NCI-H2081 (cell line): ENCODE data around the gene VPS8.
"Not testable (repeated sequence)": the region's sequence is repeated elsewhere in the genome, so short reads cannot be mapped to it uniquely, and the experiment has no call there.

Experiments
- DNase-seq, 2 experiments: peaks; one replicate each; lab custom pipeline; 2025; lab: John Stamatoyannopoulos, UW

Gene VPS8

DNA sequence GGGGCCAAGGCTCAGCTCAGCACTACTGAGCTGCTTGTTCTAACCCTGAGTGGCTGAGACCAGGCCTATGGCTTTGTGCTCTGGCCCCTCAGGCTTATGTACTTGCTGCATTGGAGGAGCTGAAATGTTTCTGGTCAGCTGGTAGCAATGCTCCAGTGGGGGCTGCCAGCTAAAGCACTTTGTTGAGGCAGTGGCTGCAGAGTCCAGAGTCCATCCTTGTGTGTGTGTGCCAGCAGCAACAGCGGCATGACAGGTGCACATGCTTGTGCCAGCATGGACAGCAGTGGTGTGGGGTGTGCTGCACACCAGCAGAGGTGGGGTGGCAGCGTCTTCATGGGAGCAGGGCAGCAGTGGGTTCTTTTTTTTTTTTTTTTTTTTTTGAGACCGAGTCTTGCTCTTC lies 169.1 kb downstream of the VPS8 start:
- no peak for DNase-seq

DNA sequence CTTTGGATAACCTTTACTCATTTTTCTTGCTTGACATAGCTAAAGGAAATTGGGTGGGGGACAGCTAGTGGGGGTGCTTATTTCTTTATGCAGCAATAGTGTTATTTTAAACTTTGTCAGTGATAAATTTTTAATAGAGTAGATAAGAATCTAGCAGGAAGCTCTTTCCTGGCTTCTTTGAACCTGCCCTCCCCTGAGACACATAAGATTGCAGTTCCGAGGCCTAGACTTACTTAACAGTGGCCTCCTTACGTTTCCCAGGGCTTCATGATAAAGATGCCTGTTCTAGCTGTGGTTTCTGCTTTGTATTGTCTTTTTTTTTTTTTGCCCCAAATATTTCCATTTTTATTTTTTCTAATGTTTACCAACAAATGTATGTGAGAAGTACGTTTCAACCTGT lies 170.1 kb downstream of the VPS8 start:
- DNase-seq = no peak

DNA sequence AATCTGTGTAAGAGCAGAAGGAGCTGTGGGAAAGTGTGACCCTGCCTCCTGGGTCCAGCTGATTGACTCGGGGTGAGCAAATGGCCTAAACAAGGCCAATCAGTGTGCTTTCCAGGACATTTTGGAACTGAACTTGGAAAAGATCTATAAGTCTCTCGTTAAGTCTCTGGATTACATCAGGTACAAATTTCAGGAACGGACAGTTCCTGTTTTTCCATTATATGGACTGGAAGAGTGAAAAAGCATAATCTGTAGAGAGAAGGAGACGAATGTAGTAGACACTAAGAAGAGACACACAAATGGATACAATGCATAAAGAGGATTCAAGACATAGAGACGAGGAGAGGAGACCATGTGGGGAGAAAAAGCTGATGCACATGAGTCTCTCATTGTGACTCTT lies 173.6 kb downstream of the VPS8 start:
- no peak for DNase-seq

DNA sequence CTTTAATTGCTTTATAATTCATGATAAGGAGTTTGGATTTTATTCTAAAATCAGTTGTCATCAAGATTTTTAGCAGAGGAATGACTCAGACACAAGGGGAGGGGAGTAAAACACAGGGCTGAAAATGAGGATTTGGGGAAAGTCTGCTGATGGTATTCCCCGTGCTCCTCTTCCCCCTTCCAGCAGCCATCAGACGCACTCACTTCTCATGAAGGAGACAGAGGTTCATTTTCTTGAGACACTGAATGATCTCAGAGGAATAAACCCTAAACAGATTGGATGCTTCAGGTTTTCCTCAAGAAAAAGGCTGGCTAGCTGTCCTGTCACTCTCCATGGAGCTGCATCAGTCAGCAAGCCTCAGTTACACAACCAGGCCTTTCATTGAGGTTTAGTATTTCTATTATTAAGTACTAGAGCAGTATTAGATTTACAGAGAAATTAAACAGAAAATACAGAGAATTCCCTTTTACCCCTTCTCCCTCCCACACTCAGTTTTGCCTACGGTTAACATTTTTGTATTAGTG lies 174.5 kb downstream of the VPS8 start:
- DNase-seq = no peak

DNA sequence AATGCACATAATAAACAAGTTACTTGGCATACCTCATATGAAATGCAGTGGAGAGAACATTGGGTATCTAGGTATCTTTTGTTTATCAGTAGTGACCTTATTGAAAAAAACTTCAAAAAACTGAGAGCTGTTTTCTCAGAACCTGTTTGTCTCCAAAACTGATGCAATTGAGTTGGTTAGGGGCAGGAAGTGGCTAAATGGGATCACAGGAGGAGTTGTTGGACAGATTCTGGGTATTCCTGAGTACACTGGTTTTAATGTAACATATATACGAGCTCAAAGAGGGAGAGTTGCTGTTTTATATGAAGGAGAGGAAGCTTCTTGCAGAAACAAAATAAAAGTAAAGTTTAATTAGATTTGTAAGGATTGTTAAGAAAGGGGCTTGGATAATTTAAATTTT lies 181.4 kb downstream of the VPS8 start:
- DNase-seq = no peak

DNA sequence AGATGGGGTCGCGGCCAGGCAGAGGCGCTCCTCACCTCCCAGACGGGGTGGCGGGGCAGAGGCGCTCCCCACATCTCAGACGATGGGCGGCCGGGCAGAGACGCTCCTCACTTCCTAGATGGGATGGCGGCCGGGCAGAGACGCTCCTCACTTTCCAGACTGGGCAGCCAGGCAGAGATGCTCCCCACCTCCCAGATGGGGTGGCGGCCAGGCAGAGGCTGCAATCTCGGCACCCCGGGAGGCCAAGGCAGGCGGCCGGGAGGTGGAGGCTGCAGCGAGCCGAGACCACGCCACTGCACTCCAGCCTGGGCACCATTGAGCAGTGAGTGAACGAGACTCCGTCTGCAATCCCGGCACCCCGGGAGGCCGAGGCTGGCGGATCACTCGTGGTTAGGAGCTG lies 191.9 kb downstream of the VPS8 start:
- DNase-seq = not testable (repeated sequence)

DNA sequence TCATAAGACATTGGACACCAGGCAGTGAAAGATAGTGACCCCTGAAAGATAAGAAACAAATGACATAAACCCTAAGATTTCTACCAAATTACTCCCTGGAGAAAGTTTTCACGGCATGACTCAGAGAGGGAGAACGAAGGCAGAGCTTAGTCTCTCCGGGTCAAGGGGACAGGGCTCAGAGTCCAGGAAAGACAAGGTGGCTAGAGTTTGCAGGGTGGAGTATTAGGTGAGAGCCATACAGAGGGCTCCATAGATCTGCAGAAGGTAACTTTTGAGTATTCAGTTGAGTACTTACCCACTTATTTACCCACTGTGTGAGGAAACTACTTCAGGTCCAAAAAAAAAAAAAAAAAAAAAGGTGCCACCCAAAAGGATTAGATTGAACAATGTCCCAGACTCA lies 197.7 kb downstream of the VPS8 start:
- DNase-seq = no peak

DNA sequence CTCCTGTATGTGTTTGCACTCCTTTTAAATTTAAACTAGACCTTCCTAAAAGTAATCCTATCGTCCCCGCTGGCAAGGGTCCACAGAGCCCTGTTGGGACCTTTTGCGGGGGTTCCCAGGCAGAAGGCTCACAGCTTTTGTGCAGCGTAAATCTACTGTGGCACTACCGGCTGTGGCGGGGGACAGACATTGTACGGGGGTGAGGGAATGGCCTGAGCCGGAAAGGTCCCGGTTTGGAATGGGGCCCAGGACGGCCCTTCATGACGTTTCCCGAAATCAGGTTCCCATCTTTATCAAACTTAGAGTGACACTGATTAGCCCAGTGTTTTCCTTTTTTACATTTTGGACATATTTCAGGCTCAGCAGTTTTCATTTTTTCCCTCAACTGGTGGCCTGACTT lies 205.6 kb downstream of the VPS8 start:
- not testable (repeated sequence) for DNase-seq

DNA sequence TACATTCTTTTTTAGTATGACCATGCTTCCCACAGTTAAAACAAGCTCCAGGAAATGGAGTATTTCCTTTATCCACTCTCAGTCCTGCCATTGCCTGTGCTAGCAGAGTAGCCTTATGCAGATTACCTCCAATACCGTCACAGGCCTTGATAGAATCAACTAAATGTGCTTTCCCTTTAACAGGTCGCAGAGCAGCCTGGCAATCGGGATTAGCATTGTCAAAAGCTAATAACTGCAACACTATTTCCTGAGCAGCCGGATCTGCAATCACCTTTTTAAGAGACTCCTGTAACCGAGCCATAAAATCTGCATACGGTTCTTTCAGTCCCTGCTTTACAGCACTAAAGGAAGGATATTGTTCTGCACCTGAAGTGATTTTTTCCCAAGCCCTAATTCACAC lies 206.0 kb downstream of the VPS8 start:
- not testable (repeated sequence) for DNase-seq

DNA sequence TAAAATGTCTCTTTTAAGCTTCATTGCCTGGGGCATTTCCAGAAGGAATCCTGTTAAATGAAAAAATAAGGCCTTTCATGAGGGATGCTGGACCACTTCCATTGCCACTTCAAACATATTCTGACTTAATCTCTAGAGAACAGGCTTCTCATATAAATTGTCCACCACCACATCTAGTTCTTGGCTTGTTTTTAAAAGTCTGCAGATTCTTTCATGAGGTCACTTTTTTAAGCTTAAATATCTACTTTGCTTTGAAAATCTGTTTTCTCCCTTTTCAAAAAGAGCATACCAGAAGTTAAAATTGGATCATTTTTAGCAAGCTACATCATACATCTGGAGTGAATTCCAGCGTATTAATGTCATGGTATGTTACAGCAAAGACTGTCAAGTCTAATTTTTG lies 209.3 kb downstream of the VPS8 start:
- no peak for DNase-seq

DNA sequence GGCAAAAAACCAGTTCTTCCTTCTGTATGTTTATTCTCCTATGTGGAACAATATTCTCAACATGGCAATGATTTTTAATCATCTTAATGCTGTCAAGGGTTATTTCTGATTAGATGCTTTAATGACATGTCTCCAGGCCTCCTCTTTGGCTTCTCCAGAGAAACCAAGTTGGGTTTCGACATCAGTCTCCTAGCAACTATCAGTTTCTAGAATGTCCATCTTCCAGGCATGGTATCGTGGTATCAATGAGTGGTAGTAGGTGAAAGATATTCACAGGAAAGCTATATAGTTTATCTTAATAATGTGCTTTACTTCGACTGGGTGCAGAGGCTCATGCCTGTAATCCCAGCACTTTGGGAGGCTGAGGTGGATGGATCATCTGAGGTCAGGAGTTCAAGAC lies 212.4 kb downstream of the VPS8 start:
- no peak for DNase-seq

DNA sequence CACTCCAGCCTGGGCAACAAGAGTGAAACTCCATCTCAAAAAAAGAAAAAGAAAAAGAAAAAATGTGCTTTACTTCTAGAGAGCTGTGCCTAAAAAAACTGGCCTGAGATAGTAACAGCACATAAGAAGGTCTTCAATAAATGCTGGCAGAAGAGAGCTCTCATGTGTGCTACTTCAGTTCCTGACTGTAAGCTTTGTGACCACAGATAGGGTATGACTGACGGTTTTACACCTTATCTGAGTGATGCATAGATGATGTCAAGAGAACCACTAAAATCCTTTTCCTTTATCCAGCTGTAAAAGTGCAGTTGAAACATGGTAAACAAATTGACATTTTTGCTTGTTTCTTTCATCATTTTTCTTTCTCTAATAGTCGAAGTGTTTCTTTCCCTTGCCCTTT lies 213.0 kb downstream of the VPS8 start:
- DNase-seq = no peak

DNA sequence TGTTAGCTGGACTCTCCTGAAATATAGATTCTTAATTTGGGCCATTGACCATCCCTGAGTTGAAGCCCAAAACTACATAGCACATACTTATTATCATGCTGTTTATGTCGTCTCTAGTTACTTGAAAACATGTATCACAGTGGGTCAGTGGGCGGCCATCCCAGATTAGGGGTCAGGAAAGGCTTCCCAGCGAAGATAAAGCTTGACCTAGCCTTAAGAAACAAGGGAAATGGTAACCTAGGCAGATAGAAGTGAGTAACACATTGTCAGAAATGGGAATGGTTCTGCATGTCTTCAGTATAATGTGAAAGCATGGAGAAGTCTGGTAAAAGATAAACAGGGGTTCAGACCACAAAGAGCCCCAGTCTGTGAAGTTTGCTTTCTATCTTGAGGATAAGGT lies 216.2 kb downstream of the VPS8 start:
- DNase-seq = no peak

DNA sequence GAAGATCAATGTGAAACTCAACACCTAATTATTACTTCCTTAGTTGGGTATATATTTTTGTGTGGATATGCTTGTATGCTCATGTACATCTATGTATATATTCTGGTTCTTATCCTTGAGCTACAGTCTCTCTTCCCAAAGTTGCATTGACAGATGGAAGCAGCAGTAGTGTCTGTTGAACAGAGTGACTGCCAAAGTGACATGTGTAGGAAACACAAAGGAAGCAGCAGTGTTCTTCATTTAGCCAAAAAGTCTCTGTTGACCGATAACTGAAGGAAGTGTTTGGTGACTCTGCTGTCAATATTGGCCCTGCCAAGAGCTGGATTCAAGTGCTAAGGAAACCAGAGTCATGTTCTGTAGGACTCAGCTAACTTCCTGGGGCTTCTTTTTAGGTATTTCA lies 217.1 kb downstream of the VPS8 start:
- DNase-seq = no peak

DNA sequence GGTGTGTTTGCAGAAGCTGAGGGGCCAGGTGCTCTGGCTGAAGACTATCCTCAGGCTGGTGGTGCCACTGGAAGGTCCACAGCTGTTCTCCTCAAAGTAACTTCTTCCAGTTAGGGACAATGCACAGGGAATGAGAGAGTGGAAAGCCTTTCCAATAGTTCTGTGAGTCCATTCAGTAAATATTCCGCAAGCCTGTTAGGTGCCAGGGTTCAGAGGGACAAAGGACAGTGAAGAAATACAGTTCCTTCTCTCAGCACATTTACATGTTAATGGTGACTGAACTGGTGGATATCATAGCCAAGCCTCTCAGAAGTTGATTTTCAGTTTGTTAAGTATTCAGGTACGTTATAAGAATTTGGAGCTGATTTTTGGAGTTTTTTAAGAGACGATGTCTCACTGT lies 218.4 kb downstream of the VPS8 start:
- DNase-seq = no peak

DNA sequence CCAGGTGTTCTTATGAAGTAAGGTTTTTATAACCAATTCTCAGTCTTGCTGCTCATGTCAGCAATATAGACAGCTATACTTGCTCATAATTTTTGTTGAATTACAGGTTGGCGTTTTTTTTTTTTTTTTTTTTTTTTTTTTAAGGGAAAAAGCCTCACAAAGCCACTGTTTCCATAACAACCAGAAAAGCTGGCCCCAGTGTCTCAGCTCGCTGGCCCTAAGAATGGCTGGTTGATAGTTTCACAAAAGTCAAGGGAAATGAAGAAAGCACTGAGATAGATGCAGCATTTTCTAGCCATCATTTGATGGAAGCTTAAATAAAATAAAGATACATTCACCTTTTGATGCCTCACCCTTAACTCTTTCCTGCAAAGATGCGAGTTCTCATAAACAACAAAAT lies 219.0 kb downstream of the VPS8 start:
- DNase-seq = no peak

DNA sequence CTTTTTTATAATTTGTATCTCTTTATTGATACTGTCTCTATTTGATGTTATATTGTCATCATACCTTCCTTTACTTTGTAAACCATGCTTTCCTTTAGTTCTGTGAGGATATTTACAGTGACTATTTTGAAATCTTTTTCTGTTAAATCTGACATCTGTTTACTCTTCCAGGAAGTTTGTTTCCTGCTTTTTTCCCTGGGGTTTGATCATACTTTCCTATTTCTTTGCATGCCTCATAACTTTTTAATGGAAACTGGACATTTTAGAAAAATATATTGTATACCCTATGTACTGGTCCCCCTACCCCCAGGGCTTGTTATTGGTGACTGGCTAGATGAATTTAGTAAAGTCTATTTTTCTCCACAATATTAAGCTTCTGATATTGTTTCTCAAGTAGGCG lies 225.8 kb downstream of the VPS8 start:
- no peak for DNase-seq

DNA sequence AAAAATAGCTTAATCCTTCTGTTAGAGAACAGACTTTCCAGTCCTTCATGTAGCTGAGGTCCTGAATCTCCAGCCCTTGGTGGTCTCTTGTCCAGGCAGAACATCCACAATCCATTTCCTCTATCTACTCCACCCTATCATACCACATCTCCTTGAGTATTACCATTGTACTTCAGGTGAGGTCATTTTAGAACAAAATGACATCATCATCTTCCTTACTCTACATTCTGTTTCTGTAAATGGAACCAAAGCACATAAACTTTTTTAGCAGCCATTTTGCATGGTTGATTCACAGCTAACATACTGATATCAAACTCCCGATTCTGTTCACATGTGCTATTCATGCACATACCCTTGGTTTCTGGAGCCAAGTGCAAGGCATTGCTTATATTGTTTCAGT lies 228.5 kb downstream of the VPS8 start:
- DNase-seq = no peak

DNA sequence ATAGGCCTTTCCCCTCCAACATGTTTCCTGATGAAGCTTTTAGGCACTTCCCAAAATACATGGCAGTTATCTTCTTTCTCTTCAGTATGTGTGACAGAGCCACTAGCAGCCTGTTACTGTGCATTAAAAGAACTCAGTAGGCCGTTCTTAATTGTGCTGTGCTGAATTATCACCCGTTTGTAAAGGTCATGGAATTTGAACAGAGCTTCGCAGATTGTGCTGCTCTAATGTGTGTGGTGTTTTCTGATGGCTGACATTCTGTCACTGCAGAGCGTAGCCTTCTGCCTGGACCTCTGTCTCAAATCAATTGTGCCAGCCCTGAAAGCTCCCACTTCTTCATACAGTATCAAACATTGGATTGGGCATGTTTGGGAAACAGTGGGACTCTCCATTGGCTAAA lies 229.6 kb downstream of the VPS8 start:
- no peak for DNase-seq

DNA sequence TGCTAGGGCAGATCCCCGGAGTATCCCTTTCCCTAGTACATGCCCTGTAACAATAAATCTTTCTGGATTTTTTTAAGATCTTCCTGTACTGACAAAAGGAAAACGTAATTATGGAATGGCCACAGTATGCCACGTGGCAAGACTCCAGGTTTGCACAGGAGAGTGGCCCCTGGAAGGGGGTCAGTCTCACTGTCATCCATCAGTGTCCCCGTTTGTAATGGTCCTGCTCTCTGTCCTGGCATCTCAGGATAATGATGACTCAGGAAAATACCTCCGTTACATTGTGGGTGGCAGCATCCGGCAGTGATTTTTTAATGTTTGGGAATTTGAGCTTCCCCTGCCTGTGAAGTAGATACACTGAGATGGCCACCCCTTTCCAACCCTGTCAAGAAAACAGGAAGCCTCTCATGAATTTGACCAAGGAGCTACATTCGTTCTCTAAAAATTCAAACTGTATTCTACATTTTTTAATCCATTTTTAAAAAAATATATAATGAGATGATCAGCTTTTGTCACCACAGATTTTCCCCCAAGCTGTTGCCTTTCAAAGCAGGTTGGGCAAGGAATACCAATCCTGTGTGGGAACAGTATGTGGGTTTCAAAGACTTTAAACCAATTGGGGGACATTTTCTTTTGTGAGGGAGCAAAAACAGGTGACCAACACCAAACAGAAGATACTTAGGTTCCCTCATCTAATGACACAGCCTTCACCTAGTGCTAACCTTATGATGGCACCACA lies 230.5 kb downstream of the VPS8 start:
- no peak for DNase-seq

DNA sequence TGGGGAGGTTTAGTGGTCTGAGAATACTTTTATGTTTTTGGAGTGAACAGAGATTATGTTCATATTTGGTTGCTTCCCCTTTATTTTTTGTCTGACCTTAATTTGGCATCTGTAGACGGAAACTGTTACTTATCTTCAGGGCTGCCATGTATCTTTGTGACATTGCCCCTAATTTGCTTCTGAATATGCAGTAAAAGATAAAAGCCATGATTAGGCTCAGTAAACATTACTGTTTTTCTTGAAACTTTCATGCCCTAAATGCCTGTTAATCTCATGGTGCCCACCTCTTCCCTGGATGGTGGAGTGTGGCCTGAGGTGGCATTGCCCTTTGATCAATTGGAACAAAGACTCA lies 234.2 kb downstream of the VPS8 start:
- DNase-seq = no peak

DNA sequence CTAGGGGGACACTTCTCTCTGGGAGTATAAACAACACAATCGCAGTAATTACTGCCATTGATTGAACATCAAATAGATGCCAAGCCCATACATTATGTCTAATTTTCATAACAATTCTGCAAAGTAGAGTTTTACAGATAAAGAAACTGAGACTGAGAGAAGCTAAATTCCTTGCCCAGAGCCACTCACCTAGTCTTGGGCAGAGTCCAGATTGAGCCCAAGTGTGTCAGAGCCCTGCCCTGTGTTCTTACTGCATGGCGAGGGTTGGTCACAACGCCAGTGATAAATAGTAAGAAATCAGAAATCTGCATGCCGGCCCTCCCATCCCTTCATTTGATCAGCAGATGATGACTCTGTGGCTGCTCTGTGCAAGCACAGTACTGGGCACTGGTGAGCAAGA lies 234.6 kb downstream of the VPS8 start:
- DNase-seq = no peak

DNA sequence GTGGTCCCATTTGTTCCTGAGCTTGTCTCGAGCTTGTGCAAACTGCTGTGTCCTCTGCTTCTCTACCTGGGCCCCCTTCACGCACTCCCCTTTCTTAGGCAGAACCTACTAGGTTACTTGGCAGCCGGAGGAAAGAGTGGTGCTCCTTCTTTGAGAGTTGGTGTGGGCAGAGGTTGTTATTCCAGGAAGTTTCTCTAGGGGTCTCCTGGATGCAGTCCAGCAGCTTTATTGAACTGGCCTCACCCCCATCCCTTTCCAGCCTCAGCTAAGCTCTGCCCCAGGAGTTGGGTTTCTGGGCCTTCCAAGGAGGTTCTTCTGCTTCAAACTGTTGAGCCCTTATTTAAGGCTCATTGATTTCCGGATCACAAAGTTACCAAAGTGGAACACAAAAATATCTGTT lies 237.7 kb downstream of the VPS8 start:
- no peak for DNase-seq

DNA sequence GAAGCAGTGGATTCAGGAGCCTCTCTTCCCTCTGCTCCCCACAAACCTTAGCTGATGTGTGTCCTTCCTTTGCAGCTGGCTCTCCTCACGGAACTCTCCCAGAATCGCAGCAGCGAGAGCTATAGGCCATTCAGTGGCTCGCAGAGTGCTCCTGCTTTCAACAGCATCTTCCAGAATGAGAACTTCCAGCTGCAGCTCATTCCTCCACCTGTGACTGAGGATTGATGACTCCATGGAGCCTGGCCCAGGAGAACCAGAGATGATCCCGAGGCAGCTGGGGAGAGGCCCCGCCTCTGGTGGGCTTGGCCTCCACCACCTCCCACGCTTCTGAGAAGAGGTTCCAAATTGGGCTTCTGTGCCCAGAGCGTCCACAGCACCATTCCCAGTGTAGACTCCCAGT lies 239.8 kb downstream of the VPS8 start:
- no peak for DNase-seq

DNA sequence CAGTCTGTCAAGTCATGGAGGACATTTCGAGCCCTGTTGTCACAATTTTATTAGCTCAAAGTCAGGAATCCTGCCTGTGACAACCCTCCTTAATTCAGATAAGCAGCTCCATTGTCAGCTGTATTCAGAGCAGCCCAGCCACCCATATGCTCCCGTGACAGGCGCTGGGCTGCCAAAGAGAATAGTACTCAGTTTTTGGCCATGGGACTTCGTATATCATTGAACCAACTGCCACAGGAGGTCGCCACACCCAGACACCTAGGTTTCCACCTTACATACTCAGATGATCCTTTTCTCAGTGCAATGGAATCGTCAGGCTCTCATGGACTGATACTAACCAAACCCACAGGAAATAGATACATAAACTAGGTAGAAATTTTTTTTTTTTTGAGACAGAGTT lies 240.7 kb downstream of the VPS8 start:
- DNase-seq = no peak
